Bronchus fibroblast of lung (primary cell): ENCODE results near the gene RPS14. TPM values are rescaled to one million over a fixed set of nuclear protein-coding genes. Genes with fewer than 3 reads are reported as not detected.

Experiments used
- total RNA-seq: library from RNA; depleted of rRNA; stranded (reverse); fragments of >200 nt; gene quantifications from 2 replicates; pipeline ENCODE4 v1.2.3, GENCODE V29; 2015

RPS14 gene
- 3,076 and 3,106 TPM in 2 replicates for total RNA-seq

DNA sequence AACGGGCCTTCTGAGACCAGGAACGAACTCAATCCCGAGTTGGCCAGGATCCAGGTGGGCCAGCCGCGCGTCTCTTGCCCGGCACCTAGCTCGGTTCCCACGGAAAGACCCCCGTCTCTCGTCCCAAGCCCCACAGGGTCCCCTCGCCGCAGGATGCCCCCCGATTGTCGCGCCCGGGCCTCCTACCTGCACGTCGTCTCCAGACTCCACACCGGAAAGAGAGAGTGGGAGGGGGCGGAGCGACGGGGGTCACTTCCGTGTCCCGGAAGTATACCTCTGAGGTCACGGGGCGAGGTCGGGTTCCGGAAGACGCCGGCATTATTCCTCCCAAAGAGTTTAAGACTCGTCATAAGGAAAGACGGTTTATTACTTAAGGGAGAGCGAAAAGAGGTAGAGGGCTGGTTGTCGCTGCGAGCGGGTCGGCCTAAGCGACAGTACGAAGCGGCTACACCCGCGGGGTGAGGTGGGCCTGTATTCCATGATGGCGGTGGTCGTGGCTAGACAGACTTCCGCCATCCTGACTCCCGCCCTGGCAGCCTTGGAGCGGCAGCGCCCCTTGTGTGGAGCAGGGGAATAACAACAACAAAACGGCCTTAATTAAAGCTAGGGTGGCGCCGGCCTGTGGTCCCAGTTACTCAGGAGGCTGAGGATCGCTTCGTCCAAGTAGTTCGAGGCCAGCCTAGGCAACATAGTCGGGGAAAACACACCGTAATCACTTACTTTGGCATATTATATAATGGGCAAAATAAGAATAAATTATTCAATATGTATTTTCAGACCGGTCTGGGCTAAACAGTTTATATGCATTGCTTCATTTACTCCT lies at the start of gene RPS14:
TSS of gene RPS14 (minus strand) at position 223 of the 823 bp plus-strand sequence. CDS start 2,006 bp downstream, outside the sequence.

DNA sequence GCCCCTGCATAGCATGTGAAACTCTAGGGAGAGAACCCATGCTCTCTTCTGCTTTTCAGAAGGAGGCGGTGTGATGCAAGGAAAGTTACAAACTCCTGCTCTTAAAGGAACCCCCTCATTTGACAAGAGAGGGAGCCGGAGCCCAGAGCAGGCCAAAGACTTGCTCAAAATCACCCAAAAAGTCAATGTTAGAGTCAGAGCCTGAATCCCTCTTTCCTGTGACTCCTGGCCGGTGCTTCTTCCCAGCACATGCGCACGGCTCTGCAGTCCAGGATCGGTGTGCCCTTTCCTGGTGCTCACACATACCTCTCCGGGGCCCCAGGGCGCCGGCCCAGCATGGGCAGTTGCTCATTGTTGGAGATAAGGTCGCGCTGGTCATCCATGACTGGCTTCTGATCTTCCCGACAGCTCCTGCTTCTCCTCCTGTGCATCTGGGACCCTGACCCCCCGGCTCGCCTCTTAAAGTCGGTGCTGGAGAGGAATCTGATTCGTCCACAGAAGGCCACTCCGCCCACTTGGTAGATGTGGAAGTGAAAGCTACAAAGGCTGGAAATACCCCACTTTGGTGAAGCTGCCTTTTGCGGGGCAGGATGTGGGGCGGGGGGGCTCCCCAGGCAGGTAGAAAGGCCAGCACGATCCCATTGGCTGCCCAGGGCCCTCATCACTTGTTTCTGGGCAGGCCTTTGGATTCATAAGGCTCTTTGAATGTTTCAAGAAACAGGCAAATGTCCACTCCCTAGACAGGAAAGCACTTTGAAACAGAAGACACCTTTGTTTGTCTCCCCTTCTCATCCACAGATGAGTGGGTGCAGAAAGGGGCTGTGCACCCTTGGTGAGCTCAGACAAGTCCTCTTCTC lies 37.0 kb downstream of the RPS14 start, which contains the start of gene CD74:
TSS of gene CD74 (minus strand) at position 592 of the 857 bp plus-strand sequence. CDS start at position 431, 161 bp downstream.

Other genes with a start within 250 kb of the RPS14 start
- gene CAMK2A, start 160.0 kb downstream of the RPS14 start, total RNA-seq: 0.45 TPM in 1 of 2 replicates, not detected in the other
- 11.8 and 13.4 TPM in 2 replicates for gene ARSI, start 146.8 kb downstream of the RPS14 start, total RNA-seq
- gene TCOF1, start 92.0 kb downstream of the RPS14 start, total RNA-seq: 37.2 and 42.4 TPM in 2 replicates
- gene CD74, start 36.8 kb downstream of the RPS14 start, total RNA-seq: 1.0 and 1.6 TPM in 2 replicates
- 48.6 and 58.3 TPM in 2 replicates for gene NDST1, start 58.4 kb upstream of the RPS14 start, total RNA-seq
- 1.0 and 1.3 TPM in 2 replicates for gene SYNPO, start 190.9 kb upstream of the RPS14 start, total RNA-seq
- gene MYOZ3, start 211.5 kb upstream of the RPS14 start, total RNA-seq: 1.0 and 1.8 TPM in 2 replicates